Neural progenitor cell (in vitro differentiated cells): ENCODE results near the gene FAM168B.

Experiments used
- CTCF ChIP-seq: fragments of 200-600 bp; sonication (generic); IDR thresholded peaks from 2 replicates; pipeline ENCODE4 v1.5.1; 2017; ENCODE audit warnings: antibody characterized with exemption, mild to moderate bottlenecking
- EZH2 ChIP-seq: fragments of 200-600 bp; sonication (generic); IDR thresholded peaks from 2 replicates; pipeline ENCODE4 v1.6.1; 2017; ENCODE audit warnings: antibody characterized with exemption, mild to moderate bottlenecking, moderate library complexity
- EZH2phosphoT487 ChIP-seq: fragments of 200-600 bp; sonication (generic); IDR thresholded peaks from 2 replicates; pipeline ENCODE4 v1.6.1; 2017; ENCODE audit warnings: antibody characterized with exemption

- TF ChIP-seq EZH2: no peak
- TF ChIP-seq CTCF: no peak
- no peak for TF ChIP-seq EZH2phosphoT487
These were observed 37.0 kb upstream of the FAM168B start for GRCh38 chr2:131130298-131130596.
